Ovary (tissue), 3 donors: ENCODE measurements around the gene ME3.

Source experiments
- EP300 ChIP-seq: sonication (generic); formaldehyde crosslinking; IDR thresholded peaks from one replicate; pipeline ENCODE4 v1.6.1; 2017; ENCODE audit warnings: antibody characterized with exemption
- POLR2A ChIP-seq: fragments of 450-650 bp; IDR thresholded peaks from one replicate; pipeline ENCODE4 v1.6.1; 2017; ENCODE audit warnings: antibody characterized with exemption, mild to moderate bottlenecking, moderate library complexity
- TF ChIP-seq, protein P1 (sequence below), 3 donors: fragments of 450-650 bp in 2 of 3; fragments of 200-600 bp in 1 of 3; IDR thresholded peaks; one replicate each; pipeline versions ENCODE4 v1.5.1 to v1.8.0; 2016 to 2022; ENCODE audit warnings: antibody characterized with exemption in 3 of 3, mild to moderate bottlenecking in 1 of 3
- donor health status: DM: no; HTN: no; CAD: no.

DNA sequence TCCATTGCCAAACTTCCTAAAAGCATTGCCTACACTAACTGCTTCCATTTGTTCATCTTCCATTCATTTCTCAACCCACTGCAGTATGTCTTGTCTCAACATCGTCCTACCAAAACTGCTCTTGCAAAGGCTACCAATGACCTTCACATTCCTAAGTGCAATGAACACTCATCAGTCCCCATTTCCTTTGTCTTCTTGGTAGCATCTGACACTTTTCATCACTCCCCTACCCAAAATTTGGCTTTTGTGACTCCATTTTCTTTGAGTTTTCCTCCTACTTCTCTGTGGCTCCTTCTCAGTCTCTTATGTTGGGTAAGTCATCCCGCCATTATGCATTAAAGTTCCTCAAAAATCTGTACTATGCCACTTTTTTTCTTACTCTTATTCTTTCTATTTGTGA, 162.3 kb downstream of the ME3 start:
- no peak for TF ChIP-seq POLR2A
- TF ChIP-seq, protein P1, sequence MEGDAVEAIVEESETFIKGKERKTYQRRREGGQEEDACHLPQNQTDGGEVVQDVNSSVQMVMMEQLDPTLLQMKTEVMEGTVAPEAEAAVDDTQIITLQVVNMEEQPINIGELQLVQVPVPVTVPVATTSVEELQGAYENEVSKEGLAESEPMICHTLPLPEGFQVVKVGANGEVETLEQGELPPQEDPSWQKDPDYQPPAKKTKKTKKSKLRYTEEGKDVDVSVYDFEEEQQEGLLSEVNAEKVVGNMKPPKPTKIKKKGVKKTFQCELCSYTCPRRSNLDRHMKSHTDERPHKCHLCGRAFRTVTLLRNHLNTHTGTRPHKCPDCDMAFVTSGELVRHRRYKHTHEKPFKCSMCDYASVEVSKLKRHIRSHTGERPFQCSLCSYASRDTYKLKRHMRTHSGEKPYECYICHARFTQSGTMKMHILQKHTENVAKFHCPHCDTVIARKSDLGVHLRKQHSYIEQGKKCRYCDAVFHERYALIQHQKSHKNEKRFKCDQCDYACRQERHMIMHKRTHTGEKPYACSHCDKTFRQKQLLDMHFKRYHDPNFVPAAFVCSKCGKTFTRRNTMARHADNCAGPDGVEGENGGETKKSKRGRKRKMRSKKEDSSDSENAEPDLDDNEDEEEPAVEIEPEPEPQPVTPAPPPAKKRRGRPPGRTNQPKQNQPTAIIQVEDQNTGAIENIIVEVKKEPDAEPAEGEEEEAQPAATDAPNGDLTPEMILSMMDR (IDR thresholded peaks at IDR 0.05): no peak
- TF ChIP-seq EP300: no peak
